Esophagus squamous epithelium (tissue), 4 donors: Measurements from ENCODE around the gene CACNB2.

Experiments used
- POLR2A ChIP-seq, 4 donors: fragments of 450-650 bp; IDR thresholded peaks; one replicate each; pipeline ENCODE4 v1.6.1; 2017; ENCODE audit warnings: antibody characterized with exemption in 4 of 4, mild to moderate bottlenecking in 4 of 4, moderate library complexity in 3 of 4
- TF ChIP-seq, protein P1 (sequence below), 6 experiments: fragments of 450-650 bp in 4 of 6; fragments of 200-600 bp in 2 of 6; sonication (generic) in 2 of 6; IDR thresholded peaks; one replicate each; pipeline ENCODE4 v1.5.1; 2016 to 2019; ENCODE audit warnings: antibody characterized with exemption in 6 of 6, mild to moderate bottlenecking in 4 of 6, moderate library complexity in 4 of 6

- TF ChIP-seq, protein P1, sequence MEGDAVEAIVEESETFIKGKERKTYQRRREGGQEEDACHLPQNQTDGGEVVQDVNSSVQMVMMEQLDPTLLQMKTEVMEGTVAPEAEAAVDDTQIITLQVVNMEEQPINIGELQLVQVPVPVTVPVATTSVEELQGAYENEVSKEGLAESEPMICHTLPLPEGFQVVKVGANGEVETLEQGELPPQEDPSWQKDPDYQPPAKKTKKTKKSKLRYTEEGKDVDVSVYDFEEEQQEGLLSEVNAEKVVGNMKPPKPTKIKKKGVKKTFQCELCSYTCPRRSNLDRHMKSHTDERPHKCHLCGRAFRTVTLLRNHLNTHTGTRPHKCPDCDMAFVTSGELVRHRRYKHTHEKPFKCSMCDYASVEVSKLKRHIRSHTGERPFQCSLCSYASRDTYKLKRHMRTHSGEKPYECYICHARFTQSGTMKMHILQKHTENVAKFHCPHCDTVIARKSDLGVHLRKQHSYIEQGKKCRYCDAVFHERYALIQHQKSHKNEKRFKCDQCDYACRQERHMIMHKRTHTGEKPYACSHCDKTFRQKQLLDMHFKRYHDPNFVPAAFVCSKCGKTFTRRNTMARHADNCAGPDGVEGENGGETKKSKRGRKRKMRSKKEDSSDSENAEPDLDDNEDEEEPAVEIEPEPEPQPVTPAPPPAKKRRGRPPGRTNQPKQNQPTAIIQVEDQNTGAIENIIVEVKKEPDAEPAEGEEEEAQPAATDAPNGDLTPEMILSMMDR (IDR thresholded peaks at IDR 0.05): no peak
- TF ChIP-seq POLR2A (IDR thresholded peaks at IDR 0.05): no peak
Measured at GRCh38 chr10:18450298-18450697, 310.1 kb downstream of the CACNB2 start.
